Hematopoietic multipotent progenitor cell (in vitro differentiated cells): Measurements from ENCODE around the gene GLS. TPM values are rescaled to one million over a fixed set of nuclear protein-coding genes. Genes with fewer than 3 reads are reported as not detected.

Experiments used
- DNase-seq, 3 donors: peaks; one replicate each; pipeline ENCODE4 v3.0.0-alpha.2; 2011 to 2015; ENCODE audit warnings: low read depth in 2 of 3, low spot score in 2 of 3
- total RNA-seq: library from RNA; depleted of rRNA; stranded (reverse); fragments of >200 nt; gene quantifications from one replicate; pipeline ENCODE4 v1.2.3, GENCODE V29; 2012

GLS gene
- total RNA-seq, 1 donor, result 80.0 TPM

- no peak for DNase-seq
These were observed 129.1 kb downstream of the GLS start for GRCh38 chr2:191009541-191010374.

GRCh38 chr2:191010887-191011885, 130.6 kb downstream of the GLS start:
- DNase-seq, result no peak

DNA sequence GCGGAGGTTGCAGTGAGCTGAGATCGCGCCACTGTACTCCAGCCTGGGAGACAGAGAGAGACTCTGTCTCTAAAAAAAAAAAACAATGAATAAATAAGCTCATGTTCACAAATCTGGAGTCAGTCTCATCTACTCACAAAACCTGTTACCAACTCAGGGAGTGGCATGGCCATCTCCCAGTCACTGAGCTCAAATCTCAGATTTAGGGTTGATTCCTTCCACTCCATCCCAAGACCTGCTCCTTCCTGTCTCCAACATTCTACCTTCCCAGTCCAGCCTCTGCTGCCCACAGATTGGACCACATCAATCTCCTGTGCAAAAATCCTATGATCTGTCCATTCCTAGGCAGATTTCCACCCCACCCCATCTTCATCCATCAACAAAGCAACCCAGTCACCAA, 131.7 kb downstream of the GLS start:
- DNase-seq, result no peak

GRCh38 chr2:191012845-191013681, 132.4 kb downstream of the GLS start:
- peak in 1 of 3 donors; percentile 10 for DNase-seq

GRCh38 chr2:191013682-191013931, 133.0 kb downstream of the GLS start:
- peak in 1 of 3 donors; percentile 10 for DNase-seq

GRCh38 chr2:191013932-191014652, 133.5 kb downstream of the GLS start, which contains the start of gene STAT1:
TSS of gene STAT1 (minus strand) at chr2:191014171. CDS start at chr2:191010003, 4,168 bp downstream.
- peak; percentile 93 to 96 (median 95) for DNase-seq

DNA sequence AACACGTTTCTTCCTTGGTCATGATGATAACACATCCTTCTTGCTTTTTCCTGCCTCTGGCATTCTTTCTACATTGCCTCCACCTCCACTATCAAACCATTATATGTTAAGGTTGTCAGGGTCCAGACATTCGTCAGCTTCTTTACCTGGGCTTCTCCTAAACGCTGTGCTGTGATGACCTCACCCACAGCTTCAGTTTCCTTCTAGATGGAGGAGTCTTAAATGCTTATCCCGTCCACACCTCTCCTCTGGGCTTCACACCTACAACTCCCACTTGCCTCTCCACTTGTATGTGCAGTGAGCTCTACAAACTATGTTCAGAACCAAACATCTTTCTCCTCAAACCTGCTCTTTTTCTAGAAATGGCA, 134.0 kb downstream of the GLS start:
- DNase-seq, result no peak

Other genes with a start within 250 kb of the GLS start
- gene NAB1, start 231.7 kb upstream of the GLS start, total RNA-seq, result 30.4 TPM
- 106 TPM for gene STAT1, start 133.3 kb downstream of the GLS start, total RNA-seq